Measurements from ENCODE around the gene SIRPD.

Gene SIRPD

DNA sequence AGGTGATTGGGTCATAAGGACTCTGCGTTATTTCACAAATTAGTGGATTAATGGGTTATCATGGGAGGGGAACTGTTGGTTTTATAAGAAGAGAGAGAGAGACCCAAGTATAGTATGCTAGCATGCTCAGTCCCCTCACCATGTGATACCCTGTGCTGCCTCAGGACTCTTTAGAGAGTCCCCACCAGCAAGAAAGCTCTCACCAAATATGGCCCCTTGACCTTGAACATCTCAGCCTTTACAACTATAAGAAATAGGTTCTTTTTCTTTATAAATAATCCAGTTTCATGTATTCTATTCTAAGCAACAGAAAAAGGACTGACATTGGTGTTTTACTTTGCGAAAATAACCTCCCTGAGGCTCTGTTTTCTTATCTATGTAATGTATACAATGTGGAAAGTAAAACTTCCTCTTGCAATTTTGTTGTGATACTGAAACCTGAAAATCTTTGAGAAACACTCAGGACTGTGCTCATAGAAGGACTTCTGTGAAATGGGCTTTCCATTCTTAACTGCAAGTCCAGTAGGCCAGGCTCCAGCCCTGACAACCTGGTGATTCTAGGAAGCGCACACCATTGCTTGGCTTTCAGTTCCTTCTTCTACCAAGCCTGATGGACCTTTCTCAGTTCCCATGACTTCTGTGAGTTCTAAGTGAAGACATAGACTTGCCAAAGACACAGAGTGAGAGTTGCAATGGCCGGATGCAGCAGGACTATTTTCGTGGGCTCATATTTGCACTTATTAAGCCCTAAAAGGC lies 21.9 kb downstream of the SIRPD start:
- peak; percentile 66 for DNase-seq (ENCODE audit: low read depth)
- no peak overlapping the region for H3K4me3 ChIP-seq (ENCODE audit: low read depth, low read length)

DNA sequence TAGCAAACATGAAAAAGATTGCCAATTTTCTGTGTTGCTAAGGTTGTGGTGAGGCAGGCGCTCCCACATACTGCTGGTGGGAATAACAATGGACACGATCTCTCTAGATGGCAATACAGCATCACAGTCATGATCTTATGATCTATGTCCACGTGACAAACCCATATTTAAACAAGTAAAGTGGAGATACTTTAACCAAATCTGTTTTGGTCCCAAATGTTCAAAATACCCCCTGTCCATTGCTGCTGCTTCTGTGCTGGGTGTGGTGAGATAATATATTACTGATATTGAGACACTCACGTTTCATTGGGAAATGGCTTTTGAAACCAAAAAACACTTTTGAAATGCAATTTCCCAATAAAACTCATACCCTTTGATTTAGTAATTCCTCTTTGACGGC lies 23.0 kb downstream of the SIRPD start:
- TF ChIP-seq MYC (IDR thresholded peaks at IDR 0.05; ENCODE audit: low read depth, low read length) (no peak), POLR2A (IDR thresholded peaks at IDR 0.05; ENCODE audit: extremely low read depth, insufficient read length) (no peak)
- TF ChIP-seq, protein P1, sequence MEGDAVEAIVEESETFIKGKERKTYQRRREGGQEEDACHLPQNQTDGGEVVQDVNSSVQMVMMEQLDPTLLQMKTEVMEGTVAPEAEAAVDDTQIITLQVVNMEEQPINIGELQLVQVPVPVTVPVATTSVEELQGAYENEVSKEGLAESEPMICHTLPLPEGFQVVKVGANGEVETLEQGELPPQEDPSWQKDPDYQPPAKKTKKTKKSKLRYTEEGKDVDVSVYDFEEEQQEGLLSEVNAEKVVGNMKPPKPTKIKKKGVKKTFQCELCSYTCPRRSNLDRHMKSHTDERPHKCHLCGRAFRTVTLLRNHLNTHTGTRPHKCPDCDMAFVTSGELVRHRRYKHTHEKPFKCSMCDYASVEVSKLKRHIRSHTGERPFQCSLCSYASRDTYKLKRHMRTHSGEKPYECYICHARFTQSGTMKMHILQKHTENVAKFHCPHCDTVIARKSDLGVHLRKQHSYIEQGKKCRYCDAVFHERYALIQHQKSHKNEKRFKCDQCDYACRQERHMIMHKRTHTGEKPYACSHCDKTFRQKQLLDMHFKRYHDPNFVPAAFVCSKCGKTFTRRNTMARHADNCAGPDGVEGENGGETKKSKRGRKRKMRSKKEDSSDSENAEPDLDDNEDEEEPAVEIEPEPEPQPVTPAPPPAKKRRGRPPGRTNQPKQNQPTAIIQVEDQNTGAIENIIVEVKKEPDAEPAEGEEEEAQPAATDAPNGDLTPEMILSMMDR (IDR thresholded peaks at IDR 0.05; ENCODE audit: low read depth, low read length), result no peak
- TF ChIP-seq, protein P2, sequence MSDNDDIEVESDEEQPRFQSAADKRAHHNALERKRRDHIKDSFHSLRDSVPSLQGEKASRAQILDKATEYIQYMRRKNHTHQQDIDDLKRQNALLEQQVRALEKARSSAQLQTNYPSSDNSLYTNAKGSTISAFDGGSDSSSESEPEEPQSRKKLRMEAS (IDR thresholded peaks at IDR 0.05; ENCODE audit: low read depth, low read length), result no peak
- DNase-seq (ENCODE audit: low read depth), result peak; percentile 26
- no peak overlapping the region for H3K4me3 ChIP-seq (ENCODE audit: low read depth, low read length)

More for the DNA sequence above, 21.9 kb downstream of the SIRPD start:
- TF ChIP-seq, protein P2 (IDR thresholded peaks at IDR 0.05; ENCODE audit: low read depth, low read length), result no peak
- no peak for TF ChIP-seq MYC (IDR thresholded peaks at IDR 0.05; ENCODE audit: low read depth, low read length)
- TF ChIP-seq, protein P1 (IDR thresholded peaks at IDR 0.05; ENCODE audit: low read depth, low read length), result no peak
- no peak for TF ChIP-seq POLR2A (IDR thresholded peaks at IDR 0.05; ENCODE audit: extremely low read depth, insufficient read length)

DNA sequence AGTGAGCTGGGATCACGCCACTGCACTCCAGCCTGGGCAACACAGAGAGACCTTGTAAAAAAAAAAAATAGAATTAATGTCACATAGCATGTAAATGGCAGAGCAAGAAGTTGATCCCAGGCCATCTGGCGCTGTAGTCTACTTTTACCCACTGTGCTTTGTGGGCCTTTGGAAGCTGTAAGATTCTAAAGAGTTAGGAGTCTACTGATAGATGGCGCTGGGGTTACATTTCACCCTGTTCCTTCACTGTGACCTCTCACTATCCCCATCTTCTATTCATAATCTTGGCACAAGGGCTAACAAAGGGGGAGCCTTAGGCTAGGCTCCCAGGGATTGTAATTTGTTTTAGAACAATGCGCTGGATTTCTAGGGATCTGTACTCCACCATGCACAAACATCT lies 24.4 kb downstream of the SIRPD start:
- TF ChIP-seq POLR2A (IDR thresholded peaks at IDR 0.05; ENCODE audit: extremely low read depth, insufficient read length) (no peak), MYC (IDR thresholded peaks at IDR 0.05; ENCODE audit: low read depth, low read length) (no peak)
- TF ChIP-seq, protein P1 (IDR thresholded peaks at IDR 0.05; ENCODE audit: low read depth, low read length), result peak; percentile 35
- no peak overlapping the region for H3K4me3 ChIP-seq (ENCODE audit: low read depth, low read length)
- peak; percentile 70 for DNase-seq (ENCODE audit: low read depth)

DNA sequence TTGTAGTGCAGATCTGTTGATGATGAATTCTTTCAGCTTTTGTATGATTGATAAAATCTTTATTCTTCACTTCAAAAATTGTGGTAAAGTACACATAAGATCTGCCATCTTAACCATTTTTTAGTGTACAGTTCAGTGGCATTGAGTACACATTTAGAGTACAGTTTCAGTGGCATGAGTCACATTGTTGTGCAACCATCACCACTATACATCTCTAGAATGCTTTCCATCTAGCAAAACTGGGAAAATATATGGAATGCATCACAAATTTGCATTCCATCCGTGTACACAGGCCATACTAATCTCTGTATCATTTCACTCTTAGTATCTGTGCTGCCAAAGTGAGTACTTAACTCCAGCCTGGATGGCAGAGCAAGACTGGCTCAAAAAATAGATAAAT lies 28.7 kb downstream of the SIRPD start:
- DNase-seq (ENCODE audit: low read depth), result peak; percentile 75
- TF ChIP-seq, protein P2 (IDR thresholded peaks at IDR 0.05; ENCODE audit: low read depth, low read length), result no peak
- TF ChIP-seq POLR2A (IDR thresholded peaks at IDR 0.05; ENCODE audit: extremely low read depth, insufficient read length) (no peak), MYC (IDR thresholded peaks at IDR 0.05; ENCODE audit: low read depth, low read length) (no peak)
- TF ChIP-seq, protein P1 (IDR thresholded peaks at IDR 0.05; ENCODE audit: low read depth, low read length), result no peak
- H3K4me3 ChIP-seq (ENCODE audit: low read depth, low read length), result no peak overlapping the region

DNA sequence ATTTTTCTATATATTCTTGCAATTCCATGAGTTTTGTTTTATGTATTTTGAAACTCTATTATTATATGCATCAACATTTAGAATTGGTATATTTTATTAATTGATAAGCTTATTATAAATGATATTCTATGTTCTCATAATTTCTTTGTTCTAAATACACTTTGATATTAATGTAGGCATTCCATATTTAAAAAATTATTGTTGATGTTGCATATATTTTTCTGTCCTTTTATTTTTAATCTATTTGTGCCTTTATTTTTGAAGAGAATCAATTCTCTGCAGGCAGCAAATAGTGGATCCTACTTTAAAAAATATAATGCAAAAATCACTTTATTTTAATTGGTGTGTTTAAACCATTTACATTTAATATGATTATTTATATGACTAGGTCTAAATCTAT lies 29.6 kb downstream of the SIRPD start:
- TF ChIP-seq POLR2A (IDR thresholded peaks at IDR 0.05; ENCODE audit: extremely low read depth, insufficient read length), result no peak
- H3K4me3 ChIP-seq (ENCODE audit: low read depth, low read length), result no peak overlapping the region
- no peak for DNase-seq (ENCODE audit: low read depth)

DNA sequence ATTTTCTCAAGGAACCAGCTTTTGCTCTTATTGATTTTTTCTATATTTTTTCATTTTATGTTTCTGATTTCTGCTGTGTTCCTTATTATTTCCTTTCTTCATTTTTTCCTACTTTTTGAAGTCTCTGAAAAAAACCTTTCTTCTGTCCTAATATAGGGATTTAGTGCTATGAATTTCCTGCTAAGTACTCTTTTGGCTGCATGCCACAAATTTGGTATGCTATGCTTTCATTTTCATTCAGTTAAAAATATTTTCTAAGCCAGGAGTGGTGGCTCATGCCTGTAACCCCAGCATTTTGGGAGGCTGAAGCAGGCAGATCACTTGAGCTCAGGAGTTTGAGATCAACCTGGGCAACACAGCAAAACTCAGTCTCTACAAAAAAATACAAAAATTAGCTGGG lies 30.6 kb downstream of the SIRPD start:
- TF ChIP-seq MYC (IDR thresholded peaks at IDR 0.05; ENCODE audit: low read depth, low read length) (no peak), POLR2A (IDR thresholded peaks at IDR 0.05; ENCODE audit: extremely low read depth, insufficient read length) (no peak)
- TF ChIP-seq, protein P2 (IDR thresholded peaks at IDR 0.05; ENCODE audit: low read depth, low read length), result no peak
- TF ChIP-seq, protein P1 (IDR thresholded peaks at IDR 0.05; ENCODE audit: low read depth, low read length), result no peak
- no peak for DNase-seq (ENCODE audit: low read depth)
- no peak overlapping the region for H3K4me3 ChIP-seq (ENCODE audit: low read depth, low read length)

Data from NB4 (cell line).